Measurements from ENCODE around the gene APBA2.

The APBA2 gene

GRCh38 chr15:29128671-29129070 is 242.9 kb downstream of the APBA2 start:
- DNase-seq (ENCODE audit: low read depth, low spot score): no peak
- no peak overlapping the region for H3K4me3 ChIP-seq (ENCODE audit: low read length)

GRCh38 chr15:29129221-29129620 is 243.4 kb downstream of the APBA2 start:
- DNase-seq (ENCODE audit: low read depth, low spot score): no peak
- no peak overlapping the region for H3K4me3 ChIP-seq (ENCODE audit: low read length)

- H3K4me3 ChIP-seq (ENCODE audit: low read length): no peak overlapping the region
- no peak for DNase-seq (ENCODE audit: low read depth, low spot score)
These were observed 244.2 kb downstream of the APBA2 start for GRCh38 chr15:29129926-29130325.

- no peak for DNase-seq (ENCODE audit: low read depth, low spot score)
These were observed 244.7 kb downstream of the APBA2 start for GRCh38 chr15:29130476-29130875.

GRCh38 chr15:29130951-29131839 is 245.4 kb downstream of the APBA2 start:
- DNase-seq (ENCODE audit: low read depth, low spot score): no peak
- H3K4me3 ChIP-seq (ENCODE audit: low read length): no peak overlapping the region

More at GRCh38 chr15:29130476-29130875, 244.7 kb downstream of the APBA2 start:
- H3K4me3 ChIP-seq (ENCODE audit: low read length): no peak overlapping the region

GRCh38 chr15:29131840-29132420 is 246.2 kb downstream of the APBA2 start:
- H3K4me3 ChIP-seq (ENCODE audit: low read length): no peak overlapping the region
- DNase-seq (ENCODE audit: low read depth, low spot score): peak; percentile 16

GRCh38 chr15:29132735-29133181 is 247.0 kb downstream of the APBA2 start:
- no peak for DNase-seq (ENCODE audit: low read depth, low spot score)
- no peak overlapping the region for H3K4me3 ChIP-seq (ENCODE audit: low read length)

- no peak for DNase-seq (ENCODE audit: low read depth, low spot score)
- H3K4me3 ChIP-seq (ENCODE audit: low read length): no peak overlapping the region
These were observed 247.5 kb downstream of the APBA2 start for GRCh38 chr15:29133321-29133720.

- H3K4me3 ChIP-seq (ENCODE audit: low read length): no peak overlapping the region
- no peak for DNase-seq (ENCODE audit: low read depth, low spot score)
These were observed 248.0 kb downstream of the APBA2 start for GRCh38 chr15:29133791-29134190.

GRCh38 chr15:29134239-29134638 is 248.5 kb downstream of the APBA2 start:
- H3K4me3 ChIP-seq (ENCODE audit: low read length): no peak overlapping the region
- DNase-seq (ENCODE audit: low read depth, low spot score): no peak

- no peak for DNase-seq (ENCODE audit: low read depth, low spot score)
- no peak overlapping the region for H3K4me3 ChIP-seq (ENCODE audit: low read length)
These were observed 249.0 kb downstream of the APBA2 start for GRCh38 chr15:29134641-29135308.

GRCh38 chr15:29135309-29135657 is 249.5 kb downstream of the APBA2 start:
- no peak for DNase-seq (ENCODE audit: low read depth, low spot score)
- H3K4me3 ChIP-seq (ENCODE audit: low read length): no peak overlapping the region

GRCh38 chr15:29135702-29136646 is 250.2 kb downstream of the APBA2 start:
- no peak overlapping the region for H3K4me3 ChIP-seq (ENCODE audit: low read length)
- DNase-seq (ENCODE audit: low read depth, low spot score): no peak

- DNase-seq (ENCODE audit: low read depth, low spot score): no peak
These were observed 252.5 kb downstream of the APBA2 start for GRCh38 chr15:29138260-29138659.

GRCh38 chr15:29139072-29139471 is 253.3 kb downstream of the APBA2 start:
- no peak overlapping the region for H3K4me3 ChIP-seq (ENCODE audit: low read length)
- no peak for DNase-seq (ENCODE audit: low read depth, low spot score)

More at GRCh38 chr15:29138260-29138659, 252.5 kb downstream of the APBA2 start:
- no peak overlapping the region for H3K4me3 ChIP-seq (ENCODE audit: low read length)

- H3K4me3 ChIP-seq (ENCODE audit: low read length): no peak overlapping the region
- peak; percentile 23 for DNase-seq (ENCODE audit: low read depth, low spot score)
These were observed 254.0 kb downstream of the APBA2 start for GRCh38 chr15:29139540-29140459.

GRCh38 chr15:29140475-29141307 is 254.9 kb downstream of the APBA2 start:
- no peak overlapping the region for H3K4me3 ChIP-seq (ENCODE audit: low read length)
- no peak for DNase-seq (ENCODE audit: low read depth, low spot score)
